Neural progenitor cell (in vitro differentiated cells): ENCODE data around the gene EZH1. TPM values are rescaled to one million over a fixed set of nuclear protein-coding genes. Genes with fewer than 3 reads are reported as not detected.

ENCODE experiments used
- DNase-seq: peaks from one replicate; pipeline ENCODE4 v3.0.0-alpha.2; 2016; ENCODE audit warnings: low spot score
- H2AFZ ChIP-seq: fragments of 200-600 bp; sonication (generic); replicated peaks from 2 replicates; pipeline ENCODE4 v1.6.1; 2016; ENCODE audit warnings: antibody characterized with exemption
- H3F3A ChIP-seq: fragments of 200-600 bp; sonication (generic); 2 replicates; pipeline ENCODE4 v1.6.1; 2016; ENCODE audit warnings: antibody characterized with exemption, low read depth
- H3K27ac ChIP-seq: fragments of 200-600 bp; sonication (generic); 2 replicates; pipeline ENCODE4 v1.5.1; 2016; ENCODE audit warnings: mild to moderate bottlenecking
- H3K27me3 ChIP-seq: fragments of 200-600 bp; sonication (generic); 2 replicates; pipeline ENCODE4 v1.6.1; 2016; ENCODE audit warnings: mild to moderate bottlenecking, moderate library complexity
- H3K36me3 ChIP-seq: fragments of 200-600 bp; sonication (generic); 2 replicates; pipeline ENCODE4 v1.5.1; 2016
- H3K4me1 ChIP-seq: fragments of 200-600 bp; sonication (generic); 2 replicates; pipeline ENCODE4 v1.6.1; 2016; ENCODE audit warnings: mixed run types
- H3K4me2 ChIP-seq: fragments of 200-600 bp; sonication (generic); 2 replicates; pipeline ENCODE4 v1.6.1; 2016
- H3K4me3 ChIP-seq: fragments of 200-600 bp; sonication (generic); 2 replicates; pipeline ENCODE4 v1.5.1; 2016
- H3K79me2 ChIP-seq: fragments of 200-600 bp; sonication (generic); 2 replicates; pipeline ENCODE4 v1.6.1; 2016; ENCODE audit warnings: low read depth
- H3K9ac ChIP-seq: fragments of 200-600 bp; sonication (generic); 2 replicates; pipeline ENCODE4 v1.6.1; 2016
- H3K9me3 ChIP-seq: fragments of 200-600 bp; sonication (generic); 2 replicates; pipeline ENCODE4 v1.5.1; 2016; ENCODE audit warnings: low read depth
- H4K20me1 ChIP-seq: fragments of 200-600 bp; sonication (generic); 2 replicates; pipeline ENCODE4 v1.6.1; 2016; ENCODE audit warnings: low read depth
- H3K27ac Mint-ChIP-seq: 3 replicates; pipeline ENCODE4 v1.8.0; 2021; ENCODE audit warnings: mixed read lengths
- H3K27me3 Mint-ChIP-seq: 2 replicates; pipeline ENCODE4 v1.8.0; 2022; ENCODE audit warnings: low read depth, mild to moderate bottlenecking, inconsistent platforms, moderate library complexity, mixed read lengths; ENCODE audit not compliant: insufficient read depth
- H3K36me3 Mint-ChIP-seq: 3 replicates; pipeline ENCODE4 v1.8.0; 2021; ENCODE audit warnings: mixed read lengths
- H3K4me1 Mint-ChIP-seq: 3 replicates; pipeline ENCODE4 v1.8.0; 2021; ENCODE audit warnings: mixed read lengths
- H3K4me3 Mint-ChIP-seq: 3 replicates; pipeline ENCODE4 v1.8.0; 2021; ENCODE audit warnings: mild to moderate bottlenecking, moderate library complexity, mixed read lengths
- H3K9me3 Mint-ChIP-seq: 3 replicates; pipeline ENCODE4 v1.8.0; 2020; ENCODE audit warnings: mixed read lengths
- CTCF ChIP-seq: fragments of 200-600 bp; sonication (generic); IDR thresholded peaks from 2 replicates; pipeline ENCODE4 v1.5.1; 2017; ENCODE audit warnings: antibody characterized with exemption, mild to moderate bottlenecking
- EZH2 ChIP-seq: fragments of 200-600 bp; sonication (generic); IDR thresholded peaks from 2 replicates; pipeline ENCODE4 v1.6.1; 2017; ENCODE audit warnings: antibody characterized with exemption, mild to moderate bottlenecking, moderate library complexity
- EZH2phosphoT487 ChIP-seq: fragments of 200-600 bp; sonication (generic); IDR thresholded peaks from 2 replicates; pipeline ENCODE4 v1.6.1; 2017; ENCODE audit warnings: antibody characterized with exemption
- total RNA-seq: library from RNA; depleted of rRNA; stranded (reverse); fragments of >200 nt; gene quantifications from 2 replicates; pipeline ENCODE4 v1.2.3, GENCODE V29; 2015; ENCODE audit warnings: low replicate concordance

The EZH1 gene
- total RNA-seq, 1 donor from 2014 or later = 48.5 TPM

DNA sequence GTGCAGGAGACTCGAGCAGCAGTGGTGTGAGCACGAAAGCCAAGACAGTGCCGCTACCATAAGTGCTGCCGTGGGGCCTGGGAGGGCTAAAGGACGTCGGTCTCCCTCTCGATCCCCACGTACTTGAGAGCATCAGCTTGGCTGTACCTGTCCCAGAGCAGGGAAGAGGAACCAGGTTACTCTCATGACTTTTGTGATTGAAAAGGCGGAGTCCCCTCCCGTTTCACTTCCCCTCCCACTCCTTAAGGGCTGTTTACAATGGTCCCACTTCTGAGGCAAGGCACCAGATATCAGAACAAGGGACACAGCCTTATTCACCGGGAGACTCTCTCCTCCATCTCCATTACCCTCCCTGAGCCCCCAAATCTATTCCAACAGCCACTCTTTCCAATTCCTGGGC lies 42.4 kb downstream of the EZH1 start:
- Histone ChIP-seq H3K4me1 (peaks cover 26% of the 10 kb centered on the region), H4K20me1 (no peaks in the 10 kb centered on the region), H3K9ac (no peak overlapping the region), H3K9me3 (no peaks in the 10 kb centered on the region), H3K4me2 (no peak overlapping the region), H3K4me3 (no peak overlapping the region), H3K27ac (no peak overlapping the region), H3K79me2 (no peaks in the 10 kb centered on the region), H3F3A (peaks cover 24% of the 10 kb centered on the region), H3K27me3 (no peaks in the 10 kb centered on the region), H3K36me3 (peaks cover 4% of the 10 kb centered on the region), H2AFZ (no peak overlapping the region)
- Mint-ChIP-seq H3K27me3 (peaks cover 4% of the 10 kb centered on the region), H3K27ac (no peak overlapping the region), H3K9me3 (no peaks in the 10 kb centered on the region), H3K36me3 (peaks cover 27% of the 10 kb centered on the region), H3K4me3 (peak overlapping the region; percentile 17), H3K4me1 (peaks cover 16% of the 10 kb centered on the region)
- DNase-seq = no peak
- TF ChIP-seq EZH2 (no peak), EZH2phosphoT487 (no peak), CTCF (no peak)

DNA sequence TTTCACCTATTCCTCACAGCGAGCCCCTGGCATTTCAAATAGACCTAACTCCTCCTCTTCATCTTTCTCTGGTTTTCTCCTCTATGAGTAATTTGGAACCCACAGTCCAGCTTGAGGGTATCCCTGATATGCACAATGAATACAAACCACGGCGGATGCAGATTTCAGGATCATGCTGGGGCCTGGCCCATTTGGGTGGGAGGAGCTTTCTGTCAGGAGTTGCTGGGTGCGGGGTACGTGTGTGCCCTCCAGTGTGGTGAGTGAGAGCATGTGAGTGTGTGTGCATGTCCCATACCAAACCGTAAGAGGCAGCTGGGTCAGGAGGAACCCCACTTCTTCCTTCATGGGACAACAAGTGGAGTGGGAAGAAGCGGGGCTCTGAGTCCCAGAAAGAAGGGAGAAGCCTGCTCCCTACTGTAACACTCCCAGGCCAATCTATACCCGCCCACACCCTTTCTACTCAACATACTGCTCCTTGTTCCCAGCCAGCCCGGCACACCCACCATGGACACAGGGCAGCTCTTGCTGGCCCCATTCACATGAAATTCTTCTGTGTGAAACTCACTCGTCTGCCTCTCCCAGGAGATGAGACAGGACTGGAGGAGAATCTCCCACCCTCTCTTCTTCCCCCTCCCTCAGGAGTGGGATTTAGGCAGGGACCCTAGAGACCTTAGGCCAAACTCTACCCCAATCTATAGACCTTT lies 44.1 kb downstream of the EZH1 start:
- Histone ChIP-seq H4K20me1 (no peaks in the 10 kb centered on the region), H3K27ac (peak overlapping the region; percentile 53), H3F3A (peaks cover 24% of the 10 kb centered on the region), H3K4me2 (no peak overlapping the region), H3K9me3 (no peaks in the 10 kb centered on the region), H3K9ac (no peak overlapping the region), H3K27me3 (no peaks in the 10 kb centered on the region), H3K36me3 (peaks cover 4% of the 10 kb centered on the region), H3K4me3 (no peak overlapping the region), H2AFZ (no peak overlapping the region), H3K4me1 (peaks cover 26% of the 10 kb centered on the region), H3K79me2 (no peaks in the 10 kb centered on the region)
- Mint-ChIP-seq H3K4me3 (no peak overlapping the region), H3K36me3 (peaks cover 29% of the 10 kb centered on the region), H3K27ac (no peak overlapping the region), H3K9me3 (no peaks in the 10 kb centered on the region), H3K4me1 (peaks cover 16% of the 10 kb centered on the region), H3K27me3 (peaks cover 4% of the 10 kb centered on the region)
- DNase-seq = no peak
- no peak for TF ChIP-seq EZH2phosphoT487
- TF ChIP-seq EZH2 = no peak
- no peak for TF ChIP-seq CTCF

- no peaks in the 10 kb centered on the region for H3K79me2 ChIP-seq
- Mint-ChIP-seq H3K9me3 (no peaks in the 10 kb centered on the region), H3K27ac (no peak overlapping the region), H3K4me3 (peak overlapping the region; percentile 34), H3K4me1 (peaks cover 16% of the 10 kb centered on the region), H3K27me3 (peaks cover 4% of the 10 kb centered on the region), H3K36me3 (peaks cover 24% of the 10 kb centered on the region)
- H3K9ac ChIP-seq = no peak overlapping the region
- H3K4me2 ChIP-seq = peak overlapping the region; percentile 60
- H4K20me1 ChIP-seq = no peaks in the 10 kb centered on the region
- no peak for TF ChIP-seq EZH2phosphoT487
- peaks cover 4% of the 10 kb centered on the region for H3K36me3 ChIP-seq
- peak overlapping the region; percentile 54 for H3K27ac ChIP-seq
- peaks cover 24% of the 10 kb centered on the region for H3F3A ChIP-seq
- no peak overlapping the region for H2AFZ ChIP-seq
- H3K27me3 ChIP-seq = no peaks in the 10 kb centered on the region
- no peaks in the 10 kb centered on the region for H3K9me3 ChIP-seq
- H3K4me1 ChIP-seq = peaks cover 26% of the 10 kb centered on the region
- DNase-seq = no peak
- H3K4me3 ChIP-seq = no peak overlapping the region
Measured at GRCh38 chr17:42699415-42699740, 45.5 kb downstream of the EZH1 start.

- Histone ChIP-seq H3K27ac (peak overlapping the region; percentile 71), H3K4me2 (peak overlapping the region; percentile 60)
- H3K4me1 Mint-ChIP-seq = peaks cover 16% of the 10 kb centered on the region
Measured at GRCh38 chr17:42698736-42699414, 46.0 kb downstream of the EZH1 start.

More at GRCh38 chr17:42698736-42699414, 46.0 kb downstream of the EZH1 start:
- Mint-ChIP-seq H3K27ac (no peak overlapping the region), H3K9me3 (no peaks in the 10 kb centered on the region), H3K36me3 (peaks cover 22% of the 10 kb centered on the region), H3K4me3 (no peak overlapping the region), H3K27me3 (peaks cover 4% of the 10 kb centered on the region)
- peaks cover 26% of the 10 kb centered on the region for H3K4me1 ChIP-seq
- H3K79me2 ChIP-seq = no peaks in the 10 kb centered on the region
- H2AFZ ChIP-seq = no peak overlapping the region
- no peaks in the 10 kb centered on the region for H3K27me3 ChIP-seq
- no peaks in the 10 kb centered on the region for H3K9me3 ChIP-seq
- H3K9ac ChIP-seq = no peak overlapping the region
- peaks cover 24% of the 10 kb centered on the region for H3F3A ChIP-seq
- peaks cover 4% of the 10 kb centered on the region for H3K36me3 ChIP-seq
- TF ChIP-seq EZH2phosphoT487 (no peak), EZH2 (no peak), CTCF (no peak)
- H3K4me3 ChIP-seq = no peak overlapping the region
- peak; percentile 76 for DNase-seq
- no peaks in the 10 kb centered on the region for H4K20me1 ChIP-seq
